Stimulated activated CD8-positive, alpha-beta memory T cell treated with anti-CD3 and anti-CD28 coated beads, Interleukin-7, amount 100 ng/mL, for 4 hours (primary cell): ENCODE results near the gene BPIFA2.

Experiments used
- DNase-seq, 2 donors: peaks; one replicate each; pipeline ENCODE4 v3.0.0-alpha.2; 2020; ENCODE audit warnings: low read depth in 2 of 2

The BPIFA2 gene

GRCh38 chr20:33192912-33193501, 25.0 kb downstream of the BPIFA2 start:
- no peak for DNase-seq

GRCh38 chr20:33199026-33199425, 31.1 kb downstream of the BPIFA2 start:
- no peak for DNase-seq

- no peak for DNase-seq
Measured at GRCh38 chr20:33202451-33202850, 34.5 kb downstream of the BPIFA2 start.

GRCh38 chr20:33203444-33203843, 35.5 kb downstream of the BPIFA2 start:
- no peak for DNase-seq

- DNase-seq: no peak
Measured at GRCh38 chr20:33209789-33210188, 41.8 kb downstream of the BPIFA2 start.

GRCh38 chr20:33210371-33210770, 42.4 kb downstream of the BPIFA2 start:
- DNase-seq: no peak

- no peak for DNase-seq
Measured at GRCh38 chr20:33211817-33212424, 44.0 kb downstream of the BPIFA2 start.

- no peak for DNase-seq
Measured at GRCh38 chr20:33217052-33217451, 49.1 kb downstream of the BPIFA2 start, which contains the start of gene BPIFA3. BPIFA3 (plus strand) TSS chr20:33217352; CDS start chr20:33217537, 185 bp downstream.

GRCh38 chr20:33224399-33224798, 56.4 kb downstream of the BPIFA2 start:
- DNase-seq: no peak

GRCh38 chr20:33229843-33230242, 61.9 kb downstream of the BPIFA2 start:
- DNase-seq: no peak
